Duodenal mucosa (tissue), 2 donors: ENCODE data around the gene APLF.
"Not testable (repeated sequence)": the region's sequence is repeated elsewhere in the genome, so short reads cannot be mapped to it uniquely, and the experiment has no call there.

Experiments
- H3K27ac ChIP-seq: one replicate; pipeline ENCODE4 v1.7.0; 2013; ENCODE audit warnings: low read depth, low read length
- H3K27me3 ChIP-seq, 2 donors: one replicate each; pipeline ENCODE4 v1.7.0; 2013; ENCODE audit warnings: low read length in 2 of 2, control low read depth in 1 of 2; ENCODE audit not compliant: insufficient read depth in 2 of 2, control insufficient read depth in 1 of 2
- H3K36me3 ChIP-seq, 2 donors: one replicate each; pipeline ENCODE4 v1.7.0; 2013; ENCODE audit warnings: low read length in 2 of 2, control low read depth in 1 of 2; ENCODE audit not compliant: insufficient read depth in 2 of 2, control insufficient read depth in 1 of 2
- H3K4me1 ChIP-seq, 2 donors: one replicate each; pipeline ENCODE4 v1.7.0; 2013; ENCODE audit warnings: low read length in 2 of 2, control low read depth in 1 of 2; ENCODE audit not compliant: insufficient read depth in 2 of 2, control insufficient read depth in 1 of 2
- H3K4me3 ChIP-seq, 2 donors: one replicate each; pipeline ENCODE4 v1.7.0; 2013; ENCODE audit warnings: low read length in 2 of 2, low read depth in 1 of 2
- H3K9ac ChIP-seq, 2 donors: one replicate each; pipeline ENCODE4 v1.7.0; 2013; ENCODE audit warnings: low read length in 2 of 2, low read depth in 1 of 2
- H3K9me3 ChIP-seq, 2 donors: one replicate each; pipeline ENCODE4 v1.7.0; 2013; ENCODE audit warnings: low read length in 2 of 2, control low read depth in 1 of 2; ENCODE audit not compliant: control insufficient read depth in 1 of 2

The APLF gene

DNA sequence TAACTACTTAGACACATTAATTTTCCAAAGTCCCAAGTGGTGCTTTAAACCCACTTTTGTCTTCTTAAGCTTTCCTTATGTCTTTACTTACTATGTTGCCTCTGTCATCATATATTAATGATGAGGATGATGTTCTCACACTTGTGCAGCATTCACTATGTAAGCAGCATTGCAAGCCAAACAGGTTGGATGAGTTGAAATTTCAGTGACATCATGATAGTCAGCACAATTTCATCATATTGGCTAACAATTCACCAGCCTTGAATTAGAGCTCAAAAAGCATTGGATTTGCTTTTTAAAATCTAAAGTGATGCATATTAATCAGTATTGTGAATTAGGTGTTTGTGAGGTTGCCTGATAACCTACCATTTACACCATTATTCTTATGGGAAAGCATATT lies 7.7 kb downstream of the APLF start:
- Histone ChIP-seq H3K27ac (no peak overlapping the region), H3K4me1 (no peaks in the 10 kb centered on the region), H3K4me3 (no peak overlapping the region), H3K36me3 (no peaks in the 10 kb centered on the region), H3K27me3 (no peaks in the 10 kb centered on the region), H3K9me3 (no peaks in the 10 kb centered on the region), H3K9ac (no peak overlapping the region)

DNA sequence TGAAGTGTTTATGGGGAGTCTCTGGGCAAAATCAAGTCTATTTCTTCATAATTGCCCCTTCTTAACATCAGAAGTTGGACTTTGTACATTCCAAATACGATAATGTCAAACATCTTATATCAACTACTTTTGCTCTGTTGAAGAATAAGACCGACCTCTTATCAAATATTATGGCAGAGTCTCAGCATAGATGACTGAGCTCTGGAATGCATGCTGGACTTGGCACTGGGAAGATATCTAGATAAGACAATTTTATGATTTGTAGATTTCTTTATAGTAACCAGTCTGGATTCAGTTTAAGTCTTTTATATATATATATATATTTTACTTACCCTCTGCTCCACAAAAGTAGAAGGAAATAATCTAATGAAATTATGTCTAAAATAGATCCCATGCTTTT lies 8.2 kb downstream of the APLF start:
- no peak overlapping the region for H3K9ac ChIP-seq
- H3K27ac ChIP-seq: no peak overlapping the region
- H3K36me3 ChIP-seq: no peaks in the 10 kb centered on the region
- no peaks in the 10 kb centered on the region for H3K9me3 ChIP-seq
- no peak overlapping the region for H3K4me3 ChIP-seq
- no peaks in the 10 kb centered on the region for H3K27me3 ChIP-seq
- no peaks in the 10 kb centered on the region for H3K4me1 ChIP-seq

DNA sequence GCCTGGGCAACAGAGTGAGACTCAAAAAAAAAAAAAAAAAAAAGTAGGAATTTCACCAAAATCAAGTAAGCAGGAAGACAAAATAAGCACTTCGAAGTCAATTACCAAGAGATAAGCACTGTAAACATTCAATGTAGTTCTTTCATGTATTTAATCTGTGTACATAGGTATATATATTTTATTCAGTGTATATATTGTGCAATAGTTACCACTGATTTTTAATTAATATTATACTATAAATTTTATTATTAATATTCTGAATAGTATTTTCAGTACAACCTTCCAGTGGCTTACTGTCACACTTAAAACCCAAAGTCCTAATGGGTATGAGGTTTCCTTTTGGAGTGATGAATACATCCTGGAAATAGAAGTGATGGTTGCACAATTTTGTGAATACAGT lies 9.1 kb downstream of the APLF start:
- no peaks in the 10 kb centered on the region for H3K27me3 ChIP-seq
- H3K4me3 ChIP-seq: no peak overlapping the region
- H3K4me1 ChIP-seq: no peaks in the 10 kb centered on the region
- H3K36me3 ChIP-seq: no peaks in the 10 kb centered on the region
- H3K9me3 ChIP-seq: no peaks in the 10 kb centered on the region
- H3K9ac ChIP-seq: no peak overlapping the region
- H3K27ac ChIP-seq: no peak overlapping the region

DNA sequence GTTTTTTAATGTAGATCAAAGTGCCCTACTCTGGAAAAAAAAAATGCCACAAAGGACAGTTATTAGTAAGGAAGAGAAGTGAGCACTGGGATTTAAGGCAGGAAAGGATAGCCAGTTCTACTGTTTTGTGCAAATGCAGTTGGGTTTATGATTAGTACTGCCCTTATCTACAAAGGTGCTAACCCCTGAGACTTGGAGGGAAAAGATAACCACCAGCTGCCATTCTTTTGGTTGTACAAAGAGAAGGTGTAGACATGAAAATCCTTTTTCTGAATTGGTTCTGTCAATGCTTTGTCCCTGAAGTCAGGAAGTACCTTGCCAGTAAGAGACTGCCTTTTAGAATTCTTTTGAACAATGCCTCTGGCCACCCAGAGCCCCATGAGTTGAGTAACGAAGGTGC lies 11.3 kb downstream of the APLF start:
- Histone ChIP-seq H3K9me3 (no peaks in the 10 kb centered on the region), H3K27ac (no peak overlapping the region), H3K36me3 (no peaks in the 10 kb centered on the region), H3K9ac (no peak overlapping the region), H3K4me3 (no peak overlapping the region), H3K4me1 (no peaks in the 10 kb centered on the region), H3K27me3 (no peaks in the 10 kb centered on the region)

DNA sequence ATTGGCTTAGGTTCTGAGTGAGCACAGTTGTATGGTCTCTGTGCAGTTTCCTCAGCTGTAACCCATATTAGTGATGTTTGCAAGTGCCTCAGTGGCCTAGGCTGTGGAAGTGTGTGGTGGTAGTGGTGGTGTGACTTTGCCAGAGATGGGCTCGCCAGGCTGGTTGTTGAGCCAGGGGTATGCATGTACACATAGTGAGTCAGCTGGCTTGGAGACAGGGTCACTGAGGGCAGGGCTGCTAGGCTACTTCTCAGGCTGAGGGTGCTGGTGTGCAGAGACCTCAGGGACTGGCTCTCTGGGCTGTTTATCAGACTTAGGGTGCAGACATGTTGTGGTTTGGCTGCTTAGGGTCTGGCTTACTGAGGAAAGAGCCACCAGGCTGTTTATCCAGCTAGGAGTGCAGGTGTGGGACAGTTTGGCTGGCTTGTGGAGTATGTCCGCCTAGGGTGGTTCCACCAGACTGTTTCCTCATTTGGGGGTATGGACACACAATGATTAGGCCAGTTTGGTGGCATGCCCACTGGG lies 15.0 kb downstream of the APLF start:
- Histone ChIP-seq H3K4me1 (no peaks in the 10 kb centered on the region), H3K27ac (no peak overlapping the region), H3K36me3 (no peaks in the 10 kb centered on the region), H3K9me3 (no peaks in the 10 kb centered on the region), H3K9ac (no peak overlapping the region), H3K4me3 (no peak overlapping the region), H3K27me3 (no peaks in the 10 kb centered on the region)

DNA sequence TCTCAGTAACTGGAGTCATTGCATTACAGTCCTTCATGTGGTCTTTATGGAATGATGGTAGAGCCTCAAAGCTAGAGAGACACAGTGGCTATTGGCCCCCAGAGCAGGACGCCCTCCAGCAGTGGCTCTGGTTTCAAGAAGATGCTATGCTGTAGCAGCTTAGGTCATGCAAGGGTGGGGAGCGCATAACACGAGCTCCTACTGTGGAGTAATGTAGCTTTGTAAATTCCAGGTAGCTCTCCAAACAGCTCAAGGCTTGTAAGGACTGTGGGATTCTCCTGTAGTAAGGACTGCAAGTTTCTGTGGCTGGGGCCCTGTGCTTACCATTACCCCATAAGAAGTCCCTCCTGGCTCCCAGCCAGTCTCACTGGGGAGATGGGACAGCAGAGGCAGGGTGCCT lies 15.6 kb downstream of the APLF start:
- no peak overlapping the region for H3K27ac ChIP-seq
- H3K27me3 ChIP-seq: no peaks in the 10 kb centered on the region
- no peak overlapping the region for H3K4me3 ChIP-seq
- H3K36me3 ChIP-seq: no peaks in the 10 kb centered on the region
- no peaks in the 10 kb centered on the region for H3K9me3 ChIP-seq
- H3K4me1 ChIP-seq: no peaks in the 10 kb centered on the region
- no peak overlapping the region for H3K9ac ChIP-seq

DNA sequence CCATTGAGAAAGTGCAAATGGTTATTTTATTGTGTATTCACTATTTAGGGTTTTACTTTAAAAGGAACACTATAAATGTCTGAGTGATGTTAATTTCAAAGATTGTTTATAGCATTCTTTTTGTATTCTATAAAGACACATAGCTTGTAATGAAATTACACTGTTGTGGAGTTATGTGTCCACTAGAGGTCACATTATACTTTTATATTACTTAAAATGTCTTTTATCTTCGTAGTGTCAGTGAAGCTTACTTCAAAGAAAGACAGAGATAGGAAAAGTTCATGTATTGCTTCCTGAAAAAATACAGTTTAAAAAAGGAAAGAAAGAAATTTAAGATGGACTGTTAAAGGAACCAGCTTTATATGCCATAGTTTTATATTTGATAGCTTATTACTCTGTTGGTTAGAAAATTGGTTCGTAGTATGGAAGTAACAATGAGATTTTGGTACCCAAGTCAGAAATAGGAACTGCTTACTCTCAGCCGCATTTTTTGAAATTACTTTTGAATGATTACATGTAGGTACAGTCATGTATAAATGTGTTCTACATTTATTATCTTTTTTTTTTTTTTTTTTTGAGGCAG lies 20.5 kb downstream of the APLF start:
- Histone ChIP-seq H3K9ac (no peak overlapping the region), H3K36me3 (no peaks in the 10 kb centered on the region)

DNA sequence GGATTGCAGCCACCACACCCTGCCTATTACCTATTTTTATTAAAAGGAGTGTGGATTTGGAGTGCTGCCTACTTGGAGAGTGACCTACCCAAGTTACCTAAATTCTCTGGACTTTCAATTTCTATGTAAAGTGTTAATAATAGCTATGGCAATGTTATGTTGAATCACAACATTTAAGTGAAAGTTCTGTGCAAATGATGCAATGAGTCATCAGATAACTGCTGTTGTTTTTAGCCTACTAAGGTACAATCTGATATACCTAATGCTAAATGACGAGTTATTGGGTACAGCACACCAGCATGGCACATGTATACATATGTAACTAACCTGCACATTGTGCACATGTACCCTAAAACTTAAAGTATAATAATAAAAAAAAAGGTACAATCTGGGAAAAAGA lies 21.2 kb downstream of the APLF start:
- not testable (repeated sequence) for H3K36me3 ChIP-seq, H3K9me3 ChIP-seq, H3K4me3 ChIP-seq, H3K27me3 ChIP-seq, H3K9ac ChIP-seq, H3K27ac ChIP-seq, H3K4me1 ChIP-seq

More for the DNA sequence above, 20.5 kb downstream of the APLF start:
- Histone ChIP-seq H3K9me3 (no peaks in the 10 kb centered on the region), H3K27me3 (no peaks in the 10 kb centered on the region), H3K4me3 (no peak overlapping the region), H3K4me1 (peaks cover 0 to 8% of the 10 kb centered on the region in 2 donors), H3K27ac (no peak overlapping the region)

DNA sequence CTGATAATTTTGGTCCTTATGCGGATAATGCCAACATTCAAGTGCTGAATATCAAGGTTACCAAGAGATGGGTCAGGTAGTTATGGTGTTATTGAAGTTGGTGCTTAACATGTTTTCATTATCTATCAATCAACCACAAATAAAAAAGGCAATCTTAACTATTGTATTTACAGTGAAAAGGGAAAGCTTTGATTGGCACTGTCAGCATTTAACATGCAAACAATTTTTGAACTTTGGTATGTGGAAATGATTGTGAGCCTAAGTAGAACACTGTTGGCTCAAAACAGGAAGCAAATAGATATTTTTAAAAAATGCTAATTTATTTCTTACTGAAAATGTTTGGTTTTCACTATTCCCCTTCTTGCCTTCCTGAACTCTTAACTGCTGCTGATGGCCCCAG lies 21.9 kb downstream of the APLF start:
- Histone ChIP-seq H3K9ac (no peak overlapping the region), H3K27ac (no peak overlapping the region), H3K9me3 (no peaks in the 10 kb centered on the region), H3K4me3 (no peak overlapping the region), H3K4me1 (peaks cover 0 to 8% of the 10 kb centered on the region in 2 donors), H3K36me3 (no peaks in the 10 kb centered on the region), H3K27me3 (no peaks in the 10 kb centered on the region)

DNA sequence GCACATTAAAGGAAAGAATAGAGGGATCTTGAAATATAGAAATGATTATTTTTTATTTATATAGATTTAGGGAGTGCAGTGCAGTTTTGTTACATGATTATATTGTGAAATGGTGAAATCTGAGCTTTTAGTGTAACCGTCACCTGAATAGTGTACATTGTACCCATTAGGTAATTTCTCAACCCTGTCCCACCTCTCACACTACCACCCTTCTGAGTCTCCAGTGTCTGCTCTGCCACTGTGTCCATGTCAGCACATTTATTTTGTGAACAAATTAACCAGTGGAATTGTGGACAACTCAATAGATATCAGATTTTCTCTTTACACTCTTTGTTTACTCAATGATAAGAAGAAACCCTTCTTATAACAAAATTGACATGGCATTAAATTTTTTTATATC lies 24.2 kb downstream of the APLF start:
- Histone ChIP-seq H3K4me3 (no peak overlapping the region), H3K9me3 (peaks cover 0 to 5% of the 10 kb centered on the region in 2 donors), H3K9ac (no peak overlapping the region), H3K27ac (no peak overlapping the region), H3K27me3 (no peaks in the 10 kb centered on the region), H3K4me1 (peaks cover 0 to 8% of the 10 kb centered on the region in 2 donors), H3K36me3 (no peaks in the 10 kb centered on the region)

DNA sequence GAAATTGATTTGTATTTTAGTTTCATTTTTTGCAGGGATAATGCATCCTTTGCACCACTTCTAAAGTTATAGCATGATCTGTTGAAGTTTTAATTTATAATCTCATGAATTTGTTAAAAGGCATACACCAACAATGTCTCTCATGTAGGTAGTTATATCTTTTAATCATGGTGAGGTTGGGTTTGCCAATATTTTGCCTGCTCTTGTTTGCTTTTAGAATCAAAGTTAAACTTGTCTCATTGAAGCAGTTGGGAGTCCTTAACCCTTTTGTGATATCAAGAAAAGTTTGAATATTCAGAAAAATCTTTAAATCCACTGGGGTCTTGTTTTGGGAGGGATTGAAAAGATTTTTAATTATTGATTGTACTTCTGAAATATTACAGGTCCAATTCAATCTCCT lies 31.7 kb downstream of the APLF start:
- Histone ChIP-seq H3K36me3 (no peaks in the 10 kb centered on the region), H3K4me1 (no peaks in the 10 kb centered on the region), H3K9me3 (peaks cover 5% of the 10 kb centered on the region in 2 donors), H3K4me3 (no peak overlapping the region), H3K27me3 (no peaks in the 10 kb centered on the region), H3K27ac (no peak overlapping the region), H3K9ac (no peak overlapping the region)
